B cell (primary cell): Measurements from ENCODE around the gene CSF1R. TPM values are rescaled to one million over a fixed set of nuclear protein-coding genes. Genes with fewer than 3 reads are reported as not detected.
"Not testable (repeated sequence)": the region's sequence is repeated elsewhere in the genome, so short reads cannot be mapped to it uniquely, and the experiment has no call there.

ENCODE experiments used
- ATAC-seq: fragments of 200-7000 bp; cut with Tn5 transposase; one replicate; pipeline ENCODE4 v1.10.0; 2021; ENCODE audit warnings: low read depth, mild to moderate bottlenecking, moderate number of reproducible peaks, moderate library complexity
- CTCF ChIA-PET: fragments of 350-600 bp; sonication (Branson Sonifier 250); formaldehyde crosslinking; loops from one replicate; lab custom pipeline; 2021; ENCODE audit warnings: antibody characterized with exemption, inconsistent platforms; lab: Charles Lee
- POLR2A ChIA-PET: fragments of 350-600 bp; sonication (Branson Sonifier 250); formaldehyde crosslinking; loops from one replicate; lab custom pipeline; 2021; ENCODE audit warnings: antibody characterized with exemption; lab: Charles Lee
- DNase-seq: peaks from one replicate; pipeline ENCODE4 v3.0.0; 2013
- H2AFZ ChIP-seq: 2 replicates; pipeline ENCODE4 v1.6.1; 2012; ENCODE audit warnings: mild to moderate bottlenecking, low read depth, low read length; ENCODE audit not compliant: insufficient read depth, poor library complexity, severe bottlenecking
- H3K27ac ChIP-seq, 2 donors: 1 replicate in 1 of 2; 2 replicates in 1 of 2; pipeline ENCODE4 v1.5.1; 2012 to 2013; ENCODE audit warnings: low read length in 2 of 2, mild to moderate bottlenecking in 2 of 2, moderate library complexity in 1 of 2
- H3K27me3 ChIP-seq, 4 experiments: fragments of 200-600 bp in 1 of 4; sonication (generic) in 1 of 4; replicated peaks in 1 of 4; 1 replicate in 2 of 4; 2 replicates in 2 of 4; pipeline versions ENCODE4 v1.6.1 to v1.7.0; 2013 to 2016; ENCODE audit warnings: low read length in 3 of 4, mild to moderate bottlenecking in 2 of 4, mixed read lengths in 1 of 4, moderate library complexity in 1 of 4; ENCODE audit not compliant: insufficient read depth in 4 of 4, control insufficient read depth in 3 of 4; ENCODE audit errors: control extremely low read depth in 1 of 4
- H3K36me3 ChIP-seq, 2 experiments: replicated peaks in 1 of 2; 1 replicate in 1 of 2; 2 replicates in 1 of 2; pipeline versions ENCODE4 v1.6.1 to v1.7.1; 2013; ENCODE audit warnings: low read length in 1 of 2; ENCODE audit not compliant: insufficient read depth in 2 of 2, control insufficient read depth in 1 of 2; ENCODE audit errors: control extremely low read depth in 1 of 2, extremely low read depth in 1 of 2
- H3K4me1 ChIP-seq, 2 donors: fragments of 200-600 bp in 1 of 2; sonication (generic) in 1 of 2; 1 replicate in 1 of 2; 2 replicates in 1 of 2; pipeline versions ENCODE4 v1.5.1 to v1.6.1; 2013 to 2017; ENCODE audit warnings: low read length in 2 of 2; ENCODE audit not compliant: control insufficient read depth in 2 of 2, insufficient read depth in 2 of 2
- H3K4me2 ChIP-seq: replicated peaks from 2 replicates; pipeline ENCODE3; 2012; ENCODE audit warnings: mild to moderate bottlenecking, low read depth, low read length; ENCODE audit not compliant: poor library complexity, severe bottlenecking
- H3K4me3 ChIP-seq, 5 experiments: fragments of 200-600 bp in 1 of 5; sonication (generic) in 1 of 5; 1 replicate in 3 of 5; 2 replicates in 2 of 5; pipeline versions ENCODE4 v1.5.1 to v1.7.0; 2011 to 2016; ENCODE audit warnings: low read length in 4 of 5, mild to moderate bottlenecking in 4 of 5, low read depth in 2 of 5, control low read depth in 1 of 5, moderate library complexity in 1 of 5; ENCODE audit not compliant: insufficient read depth in 1 of 5; ENCODE audit errors: control extremely low read depth in 1 of 5, extremely low read depth in 1 of 5
- H3K79me2 ChIP-seq: fragments of 200-600 bp; sonication (generic); one replicate; pipeline ENCODE4 v1.6.0; 2016; ENCODE audit warnings: low read length; ENCODE audit not compliant: control insufficient read depth, insufficient read depth
- H3K9ac ChIP-seq: fragments of 200-600 bp; sonication (generic); 2 replicates; pipeline ENCODE4 v1.6.1; 2017; ENCODE audit warnings: mild to moderate bottlenecking, low read length, moderate library complexity
- H3K9me3 ChIP-seq, 3 donors: one replicate each; pipeline versions ENCODE4 v1.6.1 to v1.7.1; 2013; ENCODE audit warnings: low read length in 2 of 3; ENCODE audit not compliant: control insufficient read depth in 2 of 3, insufficient read depth in 1 of 3; ENCODE audit errors: control extremely low read depth in 1 of 3
- H4K20me1 ChIP-seq: 2 replicates; pipeline ENCODE4 v1.6.0; 2012; ENCODE audit warnings: mild to moderate bottlenecking, low read length; ENCODE audit not compliant: insufficient read depth, control insufficient read depth, poor library complexity, severe bottlenecking
- H3K27ac Mint-ChIP-seq: one replicate; pipeline ENCODE4 v1.8.0; 2021; ENCODE audit warnings: mixed read lengths
- H3K27me3 Mint-ChIP-seq: one replicate; pipeline ENCODE4 v1.8.0; 2021; ENCODE audit warnings: mixed read lengths
- H3K4me1 Mint-ChIP-seq: one replicate; pipeline ENCODE4 v1.8.0; 2021; ENCODE audit warnings: mixed read lengths
- H3K4me3 Mint-ChIP-seq: one replicate; pipeline ENCODE4 v1.8.0; 2021; ENCODE audit warnings: mixed read lengths
- H3K9me3 Mint-ChIP-seq: one replicate; pipeline ENCODE4 v1.8.0; 2022; ENCODE audit warnings: mixed read lengths; ENCODE audit not compliant: insufficient read depth
- EZH2 ChIP-seq: IDR thresholded peaks from 2 replicates; pipeline ENCODE4 v1.6.1; 2012; ENCODE audit warnings: borderline replicate concordance, low read depth, mild to moderate bottlenecking, moderate library complexity, low read length; ENCODE audit not compliant: insufficient read depth, poor library complexity, severe bottlenecking
- WGBS: methylation state at CpG from one replicate; pipeline ENCODE4 v1.1.5; 2013; ENCODE audit warnings: missing lambda C conversion rate; ENCODE audit not compliant: insufficient coverage; 5-methylcytosine and 5-hydroxymethylcytosine counted together
- intact Hi-C: fragments of 100-400 bp; cut with micrococcal nuclease; formaldehyde crosslinking; loops from one replicate; pipeline ENCODE4 v1.10.0; 2022
- polyA plus RNA-seq: library from polyadenylated mRNA; depleted of rRNA; stranded (reverse); fragments of >200 nt; gene quantifications from 2 replicates; pipeline ENCODE4 v1.2.3, GENCODE V29; 2012
- total RNA-seq, 2 donors: library from RNA; stranded (reverse); fragments of 120-200 nt in 1 of 2; gene quantifications; 1 replicate in 1 of 2; 2 replicates in 1 of 2; pipeline versions ENCODE4 v1.2.3 to v1.2.4, GENCODE V29; 2013 to 2022
- TF ChIP-seq, protein P1 (sequence below): fragments of 200-600 bp; IDR thresholded peaks from one replicate; pipeline ENCODE4 v1.8.0; 2022; ENCODE audit warnings: antibody characterized with exemption, mild to moderate bottlenecking

Gene CSF1R
- total and polyA plus RNA-seq, 2 donors (not counting 1 experiment from before 2014, with no cell fraction given): 1.6 to 2.5 TPM

DNA sequence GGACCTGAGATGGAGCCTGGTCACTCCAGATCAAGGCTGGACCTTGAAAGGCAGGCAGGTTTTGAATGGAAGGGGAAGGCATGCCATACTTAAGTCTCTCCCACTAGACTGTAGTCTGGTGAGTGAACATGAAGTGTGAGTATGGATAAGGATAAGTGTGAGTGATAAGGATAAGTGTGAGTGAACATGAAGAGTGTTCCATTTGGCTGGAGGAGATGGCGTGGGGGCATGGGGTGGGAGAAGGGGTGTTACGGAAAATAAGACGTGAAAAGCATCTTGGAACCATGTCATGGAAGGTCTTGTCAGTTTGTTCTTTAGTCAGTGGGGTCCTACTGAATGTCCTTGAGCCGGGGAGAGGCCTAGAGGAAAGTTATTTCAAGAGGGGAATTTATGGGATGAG is 53.0 kb downstream of the CSF1R start:
- H3K27ac ChIP-seq: no peak overlapping the region
- H4K20me1 ChIP-seq: no peaks in the 10 kb centered on the region
- WGBS: 97% methylated on average over 4 of the region's 4 CpGs
- H3K79me2 ChIP-seq: no peaks in the 10 kb centered on the region
- H2AFZ ChIP-seq: no peak overlapping the region
- no peaks in the 10 kb centered on the region for H3K9me3 Mint-ChIP-seq
- no peak overlapping the region for H3K4me3 ChIP-seq
- H3K4me1 ChIP-seq: peaks cover 2 to 6% of the 10 kb centered on the region in 2 donors
- CTCF ChIA-PET: interaction anchor here (1.4 kb wide), 1 partner anchor 90 kb away, joined by 3 read pairs; no protein-coding TSS in a partner anchor
- H3K4me3 Mint-ChIP-seq: no peak overlapping the region
- no peaks in the 10 kb centered on the region for H3K27me3 ChIP-seq
- no peaks in the 10 kb centered on the region for H3K9me3 ChIP-seq
- DNase-seq (no peak), ATAC-seq (no peak)
- no peak overlapping the region for H3K4me2 ChIP-seq
- no peaks in the 10 kb centered on the region for H3K27me3 Mint-ChIP-seq
- TF ChIP-seq EZH2: no peak
- TF ChIP-seq, protein P1, sequence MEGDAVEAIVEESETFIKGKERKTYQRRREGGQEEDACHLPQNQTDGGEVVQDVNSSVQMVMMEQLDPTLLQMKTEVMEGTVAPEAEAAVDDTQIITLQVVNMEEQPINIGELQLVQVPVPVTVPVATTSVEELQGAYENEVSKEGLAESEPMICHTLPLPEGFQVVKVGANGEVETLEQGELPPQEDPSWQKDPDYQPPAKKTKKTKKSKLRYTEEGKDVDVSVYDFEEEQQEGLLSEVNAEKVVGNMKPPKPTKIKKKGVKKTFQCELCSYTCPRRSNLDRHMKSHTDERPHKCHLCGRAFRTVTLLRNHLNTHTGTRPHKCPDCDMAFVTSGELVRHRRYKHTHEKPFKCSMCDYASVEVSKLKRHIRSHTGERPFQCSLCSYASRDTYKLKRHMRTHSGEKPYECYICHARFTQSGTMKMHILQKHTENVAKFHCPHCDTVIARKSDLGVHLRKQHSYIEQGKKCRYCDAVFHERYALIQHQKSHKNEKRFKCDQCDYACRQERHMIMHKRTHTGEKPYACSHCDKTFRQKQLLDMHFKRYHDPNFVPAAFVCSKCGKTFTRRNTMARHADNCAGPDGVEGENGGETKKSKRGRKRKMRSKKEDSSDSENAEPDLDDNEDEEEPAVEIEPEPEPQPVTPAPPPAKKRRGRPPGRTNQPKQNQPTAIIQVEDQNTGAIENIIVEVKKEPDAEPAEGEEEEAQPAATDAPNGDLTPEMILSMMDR: no peak
- intact Hi-C loops: loop anchor here (10.0 kb wide), 1 partner anchor 181 kb away; no protein-coding TSS in a partner anchor
- peaks cover 13% of the 10 kb centered on the region for H3K4me1 Mint-ChIP-seq
- H3K9ac ChIP-seq: no peak overlapping the region
- peaks cover 37 to 87% of the 10 kb centered on the region in 2 experiments for H3K36me3 ChIP-seq
- POLR2A ChIA-PET: no interaction called here
- no peak overlapping the region for H3K27ac Mint-ChIP-seq

DNA sequence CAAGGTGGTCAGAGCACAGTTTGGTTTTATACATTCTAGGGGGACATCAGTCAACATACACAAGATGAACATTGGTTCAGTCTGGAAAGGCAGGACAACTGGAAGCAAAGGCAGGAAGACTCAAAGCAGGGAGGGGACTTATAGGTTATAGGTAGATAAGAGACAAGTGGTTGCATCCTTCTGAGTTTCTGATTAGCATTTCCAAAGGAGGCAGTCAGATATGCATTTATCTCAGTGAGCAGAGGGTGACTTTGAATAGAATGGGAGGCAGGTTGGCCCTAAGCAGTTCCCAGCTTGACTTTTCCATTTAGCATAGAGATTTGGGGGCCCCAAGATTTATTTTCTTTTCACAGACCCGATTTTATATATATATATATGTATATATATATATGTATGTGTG is 58.3 kb downstream of the CSF1R start:
- CTCF ChIA-PET: not testable (repeated sequence)

More for the DNA sequence above, 58.3 kb downstream of the CSF1R start:
- H3K4me2 ChIP-seq, H3K9ac ChIP-seq, POLR2A ChIA-PET, H3K4me3 ChIP-seq, H2AFZ ChIP-seq, ATAC-seq, H3K9me3 ChIP-seq, H3K27ac ChIP-seq, H3K4me3 Mint-ChIP-seq, H3K4me1 Mint-ChIP-seq, H3K9me3 Mint-ChIP-seq, H3K79me2 ChIP-seq, DNase-seq, H3K27ac Mint-ChIP-seq, intact Hi-C loops, H3K27me3 Mint-ChIP-seq, H4K20me1 ChIP-seq, H3K4me1 ChIP-seq, H3K27me3 ChIP-seq: not testable (repeated sequence)
- WGBS: no CpG with 5 or more reads among the region's 1 CpG
- peaks cover 14 to 82% of the 10 kb centered on the region in 2 experiments for H3K36me3 ChIP-seq
